ENCODE measurements around the gene DDX1. TPM values are rescaled to one million over a fixed set of nuclear protein-coding genes. Genes with fewer than 3 reads are reported as not detected.

Gene DDX1
- total and polyA plus RNA-seq, 2 donors (not counting 1 experiment from before 2014, with no cell fraction given), result 13.2 to 52.6 TPM

- Histone ChIP-seq H3K27ac (ENCODE audit: low read length in 2 of 2) (no peak overlapping the region), H3K79me2 (ENCODE audit: control insufficient read depth, insufficient read depth, low read length) (no peaks in the 10 kb centered on the region), H3K4me1 (ENCODE audit: control insufficient read depth in 2 of 2, insufficient read depth in 2 of 2, low read length in 2 of 2) (no peaks in the 10 kb centered on the region), H3K4me2 (replicated peaks; ENCODE audit: low read depth, low read length, poor library complexity, severe bottlenecking) (no peak overlapping the region), H4K20me1 (ENCODE audit: control insufficient read depth, insufficient read depth, low read length, poor library complexity, severe bottlenecking) (no peaks in the 10 kb centered on the region), H3K27me3 (replicated peaks in 1 of 4; ENCODE audit: control extremely low read depth in 1 of 4, control insufficient read depth in 3 of 4, insufficient read depth in 4 of 4, low read length in 3 of 4) (peaks cover 0 to 2% (median 0%) of the 10 kb centered on the region in 4 experiments), H2AFZ (ENCODE audit: insufficient read depth, low read depth, low read length, poor library complexity, severe bottlenecking) (no peak overlapping the region), H3K4me3 (ENCODE audit: control extremely low read depth in 1 of 5, extremely low read depth in 1 of 5, insufficient read depth in 1 of 5, low read depth in 2 of 5, low read length in 4 of 5) (no peak overlapping the region), H3K36me3 (replicated peaks in 1 of 2; ENCODE audit: control extremely low read depth in 1 of 2, control insufficient read depth in 1 of 2, extremely low read depth in 1 of 2, insufficient read depth in 2 of 2, low read length in 1 of 2) (no peaks in the 10 kb centered on the region), H3K9ac (ENCODE audit: low read length) (no peak overlapping the region), H3K9me3 (ENCODE audit: control extremely low read depth in 1 of 3, control insufficient read depth in 2 of 3, insufficient read depth in 1 of 3, low read length in 2 of 3) (peaks cover 0 to 3% (median 0%) of the 10 kb centered on the region in 3 donors)
- ChIA-PET POLR2A (no interaction called here), CTCF (no interaction called here)
- ATAC-seq (ENCODE audit: low read depth) (no peak), DNase-seq (no peak)
- 91% methylated on average over 7 of the region's 8 CpGs for WGBS (ENCODE audit: insufficient coverage)
- Mint-ChIP-seq H3K9me3 (ENCODE audit: insufficient read depth) (no peaks in the 10 kb centered on the region), H3K4me3 (no peak overlapping the region), H3K27ac (no peak overlapping the region), H3K4me1 (no peaks in the 10 kb centered on the region), H3K27me3 (peaks cover 6% of the 10 kb centered on the region)
- intact Hi-C loops (cut with micrococcal nuclease), result no loop called here
- TF ChIP-seq CTCF (IDR thresholded peaks at IDR 0.05) (no peak), EZH2 (IDR thresholded peaks at IDR 0.05; ENCODE audit: borderline replicate concordance, insufficient read depth, low read depth, low read length, poor library complexity, severe bottlenecking) (no peak)
Measured at GRCh38 chr2:15652252-15652651, 60.6 kb downstream of the DDX1 start.

- peaks cover 0 to 2% (median 0%) of the 10 kb centered on the region in 4 experiments for H3K27me3 ChIP-seq (replicated peaks in 1 of 4; ENCODE audit: control extremely low read depth in 1 of 4, control insufficient read depth in 3 of 4, insufficient read depth in 4 of 4, low read length in 3 of 4)
- Mint-ChIP-seq H3K27me3 (peaks cover 6% of the 10 kb centered on the region), H3K9me3 (ENCODE audit: insufficient read depth) (no peaks in the 10 kb centered on the region)
Measured at GRCh38 chr2:15652801-15653200, 61.1 kb downstream of the DDX1 start.

More at GRCh38 chr2:15652801-15653200, 61.1 kb downstream of the DDX1 start:
- Histone ChIP-seq H3K4me1 (ENCODE audit: control insufficient read depth in 2 of 2, insufficient read depth in 2 of 2, low read length in 2 of 2) (no peaks in the 10 kb centered on the region), H3K27ac (ENCODE audit: low read length in 2 of 2) (no peak overlapping the region), H3K4me2 (replicated peaks; ENCODE audit: low read depth, low read length, poor library complexity, severe bottlenecking) (no peak overlapping the region), H4K20me1 (ENCODE audit: control insufficient read depth, insufficient read depth, low read length, poor library complexity, severe bottlenecking) (no peaks in the 10 kb centered on the region), H3K36me3 (replicated peaks in 1 of 2; ENCODE audit: control extremely low read depth in 1 of 2, control insufficient read depth in 1 of 2, extremely low read depth in 1 of 2, insufficient read depth in 2 of 2, low read length in 1 of 2) (no peaks in the 10 kb centered on the region), H2AFZ (ENCODE audit: insufficient read depth, low read depth, low read length, poor library complexity, severe bottlenecking) (no peak overlapping the region), H3K9ac (ENCODE audit: low read length) (no peak overlapping the region), H3K9me3 (ENCODE audit: control extremely low read depth in 1 of 3, control insufficient read depth in 2 of 3, insufficient read depth in 1 of 3, low read length in 2 of 3) (peaks cover 0 to 3% (median 0%) of the 10 kb centered on the region in 3 donors), H3K79me2 (ENCODE audit: control insufficient read depth, insufficient read depth, low read length) (no peaks in the 10 kb centered on the region), H3K4me3 (ENCODE audit: control extremely low read depth in 1 of 5, extremely low read depth in 1 of 5, insufficient read depth in 1 of 5, low read depth in 2 of 5, low read length in 4 of 5) (no peak overlapping the region)
- intact Hi-C loops (cut with micrococcal nuclease), result no loop called here
- 77% methylated on average over 2 of the region's 6 CpGs for WGBS (ENCODE audit: insufficient coverage)
- CTCF ChIA-PET, result no interaction called here
- Mint-ChIP-seq H3K4me3 (no peak overlapping the region), H3K4me1 (no peaks in the 10 kb centered on the region), H3K27ac (no peak overlapping the region)
- ATAC-seq (ENCODE audit: low read depth) (no peak), DNase-seq (no peak)
- TF ChIP-seq CTCF (IDR thresholded peaks at IDR 0.05) (no peak), EZH2 (IDR thresholded peaks at IDR 0.05; ENCODE audit: borderline replicate concordance, insufficient read depth, low read depth, low read length, poor library complexity, severe bottlenecking) (no peak)
- POLR2A ChIA-PET, result no interaction called here
